ENCODE data around the gene SLC9C1.
A peak's percentile ranks its signal among the peaks of the same experiment; 100 is the strongest.
"Not testable (repeated sequence)": the region's sequence is repeated elsewhere in the genome, so short reads cannot be mapped to it uniquely, and the experiment has no call there.

SLC9C1 gene

DNA sequence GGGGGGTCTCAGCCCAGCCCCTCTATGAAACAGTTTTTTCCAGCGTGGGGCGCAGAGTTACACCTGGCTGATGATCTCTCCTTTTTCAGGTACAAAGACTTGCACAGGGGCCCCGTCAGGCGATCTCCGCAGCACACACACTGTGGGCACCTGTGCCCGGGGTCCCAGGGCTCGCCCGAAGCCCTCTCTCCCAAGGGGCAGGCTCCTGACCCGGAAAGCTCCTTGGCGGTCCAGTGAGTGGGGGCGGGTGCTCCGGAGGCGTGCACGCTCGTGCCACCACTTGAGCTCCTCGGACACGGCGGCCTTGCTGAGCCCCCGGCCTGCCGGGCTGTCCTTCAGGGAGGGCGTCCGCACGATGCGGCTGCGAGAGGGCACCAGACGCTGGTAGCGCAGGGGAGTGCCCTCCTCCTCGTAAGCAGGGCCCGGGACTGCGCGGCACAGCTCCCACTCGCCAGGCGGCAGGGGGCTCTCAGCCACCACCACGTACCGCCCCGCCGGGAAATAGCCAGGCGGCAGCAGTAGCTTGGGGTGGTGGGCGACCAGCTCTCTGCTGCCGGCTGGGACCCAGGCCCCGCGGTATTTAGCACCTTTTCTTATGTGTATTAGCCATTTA is 108.5 kb downstream of the SLC9C1 start:
- not testable (repeated sequence) for H3K36me3 ChIP-seq (ENCODE audit: control insufficient read depth, insufficient read depth, low read length); H3K27me3 ChIP-seq (ENCODE audit: control insufficient read depth, insufficient read depth, low read length); H3K9me3 ChIP-seq (ENCODE audit: control insufficient read depth, insufficient read depth, low read length); H3K4me1 ChIP-seq (ENCODE audit: control insufficient read depth, insufficient read depth, low read length); H3K9ac ChIP-seq (ENCODE audit: low read depth, low read length); H3K27ac ChIP-seq (ENCODE audit: low read depth, low read length)
- H3K4me3 ChIP-seq (ENCODE audit: low read depth, low read length) = peak overlapping the region; percentile 53

DNA sequence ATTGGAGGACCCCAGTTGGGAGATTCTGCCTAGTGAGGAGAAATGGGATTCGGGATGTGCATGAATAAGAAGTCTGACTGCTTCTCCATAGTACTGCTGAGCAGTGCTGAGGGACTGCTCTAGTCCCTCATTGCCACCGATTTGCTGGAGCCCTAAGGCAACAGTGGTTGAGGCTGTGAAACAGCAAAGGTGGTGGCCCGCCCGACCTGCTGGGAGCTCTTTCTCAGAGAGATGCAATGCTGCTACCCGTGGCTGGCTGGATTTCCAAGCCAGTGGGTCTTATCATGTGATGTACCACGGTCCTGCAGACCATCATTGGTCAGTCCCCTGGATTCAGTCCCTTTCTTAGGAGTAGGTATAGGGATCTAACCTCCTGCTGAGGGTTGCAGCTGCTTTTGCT is 118.4 kb downstream of the SLC9C1 start:
- no peak overlapping the region for H3K27ac ChIP-seq (ENCODE audit: low read depth, low read length)
- H3K4me1 ChIP-seq (ENCODE audit: control insufficient read depth, insufficient read depth, low read length) = no peaks in the 10 kb centered on the region
- no peak overlapping the region for H3K4me3 ChIP-seq (ENCODE audit: low read depth, low read length)
- H3K9me3 ChIP-seq (ENCODE audit: control insufficient read depth, insufficient read depth, low read length) = no peaks in the 10 kb centered on the region
- no peaks in the 10 kb centered on the region for H3K27me3 ChIP-seq (ENCODE audit: control insufficient read depth, insufficient read depth, low read length)
- H3K9ac ChIP-seq (ENCODE audit: low read depth, low read length) = no peak overlapping the region
- H3K36me3 ChIP-seq (ENCODE audit: control insufficient read depth, insufficient read depth, low read length) = no peaks in the 10 kb centered on the region

DNA sequence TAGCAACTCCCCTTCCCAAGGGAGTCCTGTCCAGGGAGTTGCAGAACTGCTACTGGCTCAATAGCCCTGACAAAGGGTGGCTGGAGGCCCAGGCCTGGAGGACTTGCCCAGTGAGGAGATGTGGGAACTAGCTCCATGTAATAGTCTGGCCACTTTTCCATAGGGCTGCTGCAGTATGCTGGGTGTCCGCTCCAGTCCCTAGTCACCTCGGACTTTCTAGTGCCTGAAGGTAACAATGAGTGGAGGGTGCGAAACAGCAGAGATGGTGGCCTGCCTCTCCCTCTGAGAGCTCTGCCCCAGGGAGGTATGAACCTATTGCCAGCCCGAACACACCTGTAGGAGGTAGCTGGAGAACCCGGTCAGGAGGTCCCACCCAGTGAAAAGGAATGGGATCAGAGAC is 119.0 kb downstream of the SLC9C1 start:
- Histone ChIP-seq H3K27ac (ENCODE audit: low read depth, low read length) (no peak overlapping the region), H3K4me3 (ENCODE audit: low read depth, low read length) (no peak overlapping the region), H3K27me3 (ENCODE audit: control insufficient read depth, insufficient read depth, low read length) (no peaks in the 10 kb centered on the region), H3K36me3 (ENCODE audit: control insufficient read depth, insufficient read depth, low read length) (no peaks in the 10 kb centered on the region), H3K9ac (ENCODE audit: low read depth, low read length) (no peak overlapping the region), H3K4me1 (ENCODE audit: control insufficient read depth, insufficient read depth, low read length) (no peaks in the 10 kb centered on the region), H3K9me3 (ENCODE audit: control insufficient read depth, insufficient read depth, low read length) (no peaks in the 10 kb centered on the region)

DNA sequence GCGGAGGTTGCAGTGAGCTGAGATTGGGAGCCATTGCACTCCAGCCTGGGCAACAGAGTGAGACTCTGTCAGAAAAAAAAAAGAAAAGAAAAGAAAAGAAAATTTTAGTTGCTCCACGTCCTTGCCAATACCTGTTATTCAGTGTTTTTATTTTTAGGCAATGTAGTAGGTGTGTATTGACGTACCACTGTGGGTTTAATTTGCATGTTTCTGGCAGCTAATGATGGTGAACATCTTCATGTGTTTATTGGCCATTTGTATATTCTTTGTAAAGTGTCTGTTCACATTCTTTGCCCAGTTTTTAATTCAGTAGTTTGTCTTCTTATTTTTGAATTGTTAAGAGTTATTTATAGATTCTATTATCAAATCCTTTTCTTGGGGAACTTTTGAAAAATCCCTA is 122.9 kb downstream of the SLC9C1 start:
- H3K9me3 ChIP-seq (ENCODE audit: control insufficient read depth, insufficient read depth, low read length) = peaks cover 2% of the 10 kb centered on the region; the same call in 1 of the 2 replicates
- H3K4me1 ChIP-seq (ENCODE audit: control insufficient read depth, insufficient read depth, low read length) = no peaks in the 10 kb centered on the region
- H3K27ac ChIP-seq (ENCODE audit: low read depth, low read length) = no peak overlapping the region
- no peak overlapping the region for H3K4me3 ChIP-seq (ENCODE audit: low read depth, low read length)
- no peaks in the 10 kb centered on the region for H3K36me3 ChIP-seq (ENCODE audit: control insufficient read depth, insufficient read depth, low read length)
- H3K27me3 ChIP-seq (ENCODE audit: control insufficient read depth, insufficient read depth, low read length) = no peaks in the 10 kb centered on the region
- no peak overlapping the region for H3K9ac ChIP-seq (ENCODE audit: low read depth, low read length)

DNA sequence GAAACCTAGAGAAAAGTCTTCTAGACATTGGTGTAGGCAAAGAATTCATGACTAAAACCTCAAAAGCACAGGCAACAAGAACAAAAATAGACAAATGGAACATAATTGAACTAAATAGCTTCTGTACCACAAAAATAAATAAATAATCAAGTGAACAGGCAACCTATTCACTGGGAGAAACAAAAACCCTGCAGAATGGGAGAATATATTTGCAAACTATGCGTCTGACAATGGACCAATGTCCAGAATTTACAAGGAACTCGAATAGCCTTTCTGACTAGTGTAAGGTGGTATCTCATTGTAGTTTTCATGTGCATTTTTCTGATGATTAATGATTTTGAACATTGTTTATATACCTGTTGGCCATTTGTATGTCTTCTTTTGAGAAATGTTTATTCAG is 124.0 kb downstream of the SLC9C1 start:
- H3K9ac ChIP-seq (ENCODE audit: low read depth, low read length) = no peak overlapping the region
- no peak overlapping the region for H3K4me3 ChIP-seq (ENCODE audit: low read depth, low read length)
- no peaks in the 10 kb centered on the region for H3K4me1 ChIP-seq (ENCODE audit: control insufficient read depth, insufficient read depth, low read length)
- H3K9me3 ChIP-seq (ENCODE audit: control insufficient read depth, insufficient read depth, low read length) = peaks cover 9% of the 10 kb centered on the region; the same call in 1 of the 2 replicates
- no peaks in the 10 kb centered on the region for H3K27me3 ChIP-seq (ENCODE audit: control insufficient read depth, insufficient read depth, low read length)
- no peak overlapping the region for H3K27ac ChIP-seq (ENCODE audit: low read depth, low read length)
- H3K36me3 ChIP-seq (ENCODE audit: control insufficient read depth, insufficient read depth, low read length) = no peaks in the 10 kb centered on the region

DNA sequence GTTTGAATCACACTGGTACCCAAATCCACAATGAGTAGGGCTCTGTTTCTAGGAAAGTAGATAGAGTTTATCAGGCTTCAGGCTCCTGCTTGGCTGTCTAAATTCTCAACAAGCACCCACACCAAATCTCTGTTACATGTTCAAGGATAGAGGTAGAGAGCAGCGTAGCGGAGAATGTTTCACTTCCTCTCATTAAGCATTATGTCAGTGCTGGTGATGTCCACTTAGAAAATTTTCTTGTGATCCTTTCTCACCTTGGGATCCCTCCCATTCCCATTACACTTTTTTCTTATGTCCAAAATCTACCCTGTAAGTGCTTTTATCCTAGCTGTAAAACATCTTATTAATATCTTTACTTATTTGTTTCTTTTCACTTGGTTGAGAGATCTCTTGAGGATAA is 126.3 kb downstream of the SLC9C1 start:
- Histone ChIP-seq H3K36me3 (ENCODE audit: control insufficient read depth, insufficient read depth, low read length) (no peaks in the 10 kb centered on the region), H3K27me3 (ENCODE audit: control insufficient read depth, insufficient read depth, low read length) (no peaks in the 10 kb centered on the region), H3K4me3 (ENCODE audit: low read depth, low read length) (no peak overlapping the region), H3K4me1 (ENCODE audit: control insufficient read depth, insufficient read depth, low read length) (no peaks in the 10 kb centered on the region), H3K9ac (ENCODE audit: low read depth, low read length) (no peak overlapping the region), H3K27ac (ENCODE audit: low read depth, low read length) (no peak overlapping the region), H3K9me3 (ENCODE audit: control insufficient read depth, insufficient read depth, low read length) (peaks cover 9% of the 10 kb centered on the region; the same call in 1 of the 2 replicates)

DNA sequence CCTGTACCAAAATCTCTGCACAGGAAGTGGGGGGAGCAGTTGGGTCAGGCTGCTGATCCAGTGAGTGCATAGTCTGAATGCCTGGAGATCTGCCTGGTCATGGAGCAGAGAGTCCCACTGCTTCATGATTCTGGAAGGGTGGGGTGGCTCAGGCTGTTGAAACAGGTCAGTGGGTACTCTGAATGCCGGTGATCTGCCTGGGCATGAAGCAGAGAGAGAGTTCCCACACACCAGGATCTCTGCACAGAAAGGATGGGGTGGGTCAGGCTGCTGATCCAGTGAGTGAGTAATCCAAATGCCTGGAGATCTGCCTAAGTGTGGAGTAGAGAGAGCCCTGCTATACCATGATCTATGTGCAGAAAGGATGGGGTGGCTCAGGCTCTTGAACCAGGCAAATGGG is 144.9 kb downstream of the SLC9C1 start:
- peaks cover 23% of the 10 kb centered on the region; the same call in 1 of the 2 replicates for H3K9me3 ChIP-seq (ENCODE audit: control insufficient read depth, insufficient read depth, low read length)
- no peaks in the 10 kb centered on the region for H3K4me1 ChIP-seq (ENCODE audit: control insufficient read depth, insufficient read depth, low read length)
- H3K9ac ChIP-seq (ENCODE audit: low read depth, low read length) = no peak overlapping the region
- no peaks in the 10 kb centered on the region for H3K27me3 ChIP-seq (ENCODE audit: control insufficient read depth, insufficient read depth, low read length)
- no peak overlapping the region for H3K4me3 ChIP-seq (ENCODE audit: low read depth, low read length)
- H3K27ac ChIP-seq (ENCODE audit: low read depth, low read length) = no peak overlapping the region
- H3K36me3 ChIP-seq (ENCODE audit: control insufficient read depth, insufficient read depth, low read length) = no peaks in the 10 kb centered on the region

DNA sequence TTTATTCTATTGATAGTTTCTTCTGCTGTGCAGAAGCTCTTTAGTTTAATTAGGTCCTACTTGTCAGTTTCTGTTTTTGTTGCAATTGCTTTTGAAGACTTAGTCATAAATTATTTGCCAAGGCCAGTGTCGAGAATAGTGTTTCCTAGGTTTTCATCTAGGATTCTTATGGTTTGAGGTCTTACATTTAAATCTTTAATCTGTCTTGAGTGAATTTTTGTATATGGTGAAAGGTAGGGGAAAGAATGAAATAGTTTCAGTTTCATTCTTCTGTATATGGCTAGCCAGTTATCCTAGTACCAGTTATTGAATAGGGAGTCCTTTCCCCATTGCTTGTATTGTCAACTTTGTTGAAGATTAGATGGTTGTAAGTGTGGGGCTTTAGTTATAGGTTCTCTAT is 150.3 kb downstream of the SLC9C1 start:
- Histone ChIP-seq H3K36me3 (ENCODE audit: control insufficient read depth, insufficient read depth, low read length) (no peaks in the 10 kb centered on the region), H3K9me3 (ENCODE audit: control insufficient read depth, insufficient read depth, low read length) (peaks cover 16% of the 10 kb centered on the region; the same call in 1 of the 2 replicates), H3K27me3 (ENCODE audit: control insufficient read depth, insufficient read depth, low read length) (no peaks in the 10 kb centered on the region), H3K4me1 (ENCODE audit: control insufficient read depth, insufficient read depth, low read length) (0 out of 2 replicates have a peak, but pooled peaks cover 4% of the 10 kb centered on the region), H3K4me3 (ENCODE audit: low read depth, low read length) (no peak overlapping the region), H3K27ac (ENCODE audit: low read depth, low read length) (no peak overlapping the region), H3K9ac (ENCODE audit: low read depth, low read length) (no peak overlapping the region)

- H3K27ac ChIP-seq (ENCODE audit: low read depth, low read length) = no peak overlapping the region
These were observed 150.8 kb downstream of the SLC9C1 start for GRCh38 chr3:112143251-112143650.

DNA sequence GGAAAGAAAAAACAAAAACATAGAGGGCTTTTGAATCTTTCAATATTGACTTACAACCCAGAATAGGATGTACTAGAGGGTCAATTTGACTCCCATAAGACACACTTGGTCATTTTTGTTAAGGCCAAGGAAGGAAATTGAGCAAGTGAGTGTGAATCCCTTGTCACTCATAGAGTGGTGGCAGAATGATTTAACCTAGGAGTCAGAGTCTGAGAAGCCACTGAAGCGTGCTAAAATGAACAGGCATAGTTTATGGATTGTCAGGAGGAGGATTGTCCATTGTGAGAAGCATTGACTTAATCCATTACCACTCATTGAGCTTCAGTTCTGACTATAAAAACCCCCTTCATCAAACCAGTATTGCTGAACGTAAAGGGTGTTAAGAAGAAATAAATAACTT is 152.7 kb downstream of the SLC9C1 start:
- 0 out of 2 replicates have a peak, but pooled peaks cover 6% of the 10 kb centered on the region for H3K9me3 ChIP-seq (ENCODE audit: control insufficient read depth, insufficient read depth, low read length)
- no peak overlapping the region for H3K27ac ChIP-seq (ENCODE audit: low read depth, low read length)
- no peaks in the 10 kb centered on the region for H3K36me3 ChIP-seq (ENCODE audit: control insufficient read depth, insufficient read depth, low read length)
- no peak overlapping the region for H3K4me3 ChIP-seq (ENCODE audit: low read depth, low read length)
- no peaks in the 10 kb centered on the region for H3K27me3 ChIP-seq (ENCODE audit: control insufficient read depth, insufficient read depth, low read length)
- H3K4me1 ChIP-seq (ENCODE audit: control insufficient read depth, insufficient read depth, low read length) = peaks cover 28% of the 10 kb centered on the region
- H3K9ac ChIP-seq (ENCODE audit: low read depth, low read length) = no peak overlapping the region

More at GRCh38 chr3:112143251-112143650, 150.8 kb downstream of the SLC9C1 start:
- H3K4me3 ChIP-seq (ENCODE audit: low read depth, low read length) = no peak overlapping the region
- peaks cover 16% of the 10 kb centered on the region; the same call in 1 of the 2 replicates for H3K9me3 ChIP-seq (ENCODE audit: control insufficient read depth, insufficient read depth, low read length)
- no peak overlapping the region for H3K9ac ChIP-seq (ENCODE audit: low read depth, low read length)
- 0 out of 2 replicates have a peak, but pooled peaks cover 8% of the 10 kb centered on the region for H3K4me1 ChIP-seq (ENCODE audit: control insufficient read depth, insufficient read depth, low read length)
- H3K27me3 ChIP-seq (ENCODE audit: control insufficient read depth, insufficient read depth, low read length) = no peaks in the 10 kb centered on the region
- H3K36me3 ChIP-seq (ENCODE audit: control insufficient read depth, insufficient read depth, low read length) = no peaks in the 10 kb centered on the region

DNA sequence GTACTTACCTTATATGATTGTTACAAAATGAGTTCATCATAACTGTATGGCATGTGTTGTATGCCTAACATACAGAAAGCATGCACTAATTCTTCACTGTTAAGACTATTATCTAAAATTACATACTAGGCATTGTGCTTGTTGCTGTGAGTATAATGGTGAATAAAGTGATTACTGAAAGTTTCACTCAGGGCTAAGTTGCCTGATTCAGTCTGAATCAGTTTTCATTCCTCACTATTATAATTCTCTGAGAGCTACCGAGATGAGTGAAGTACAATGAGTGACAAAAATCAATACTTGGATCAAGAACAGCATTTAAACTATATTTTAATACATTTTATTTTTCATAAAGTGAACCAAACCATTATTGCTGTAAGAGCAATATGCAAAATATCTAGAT is 153.4 kb downstream of the SLC9C1 start:
- Histone ChIP-seq H3K27ac (ENCODE audit: low read depth, low read length) (no peak overlapping the region), H3K27me3 (ENCODE audit: control insufficient read depth, insufficient read depth, low read length) (no peaks in the 10 kb centered on the region), H3K4me3 (ENCODE audit: low read depth, low read length) (no peak overlapping the region), H3K36me3 (ENCODE audit: control insufficient read depth, insufficient read depth, low read length) (no peaks in the 10 kb centered on the region), H3K9me3 (ENCODE audit: control insufficient read depth, insufficient read depth, low read length) (0 out of 2 replicates have a peak, but pooled peaks cover 6% of the 10 kb centered on the region), H3K9ac (ENCODE audit: low read depth, low read length) (no peak overlapping the region), H3K4me1 (ENCODE audit: control insufficient read depth, insufficient read depth, low read length) (peaks cover 35% of the 10 kb centered on the region)
